Ovary (tissue), 9 donors: ENCODE measurements around the gene VAC14. TPM values are rescaled to one million over a fixed set of nuclear protein-coding genes. Genes with fewer than 3 reads are reported as not detected.

Experiments
- DNase-seq, 5 donors: peaks; one replicate each; pipeline ENCODE4 v3.0.0-alpha.2; 2019 to 2020
- H3K27ac ChIP-seq, 2 donors: fragments of 200-600 bp; one replicate each; pipeline versions ENCODE4 v1.5.1 to v1.8.0; 2019 to 2022
- H3K27me3 ChIP-seq: fragments of 200-600 bp; one replicate; pipeline ENCODE4 v1.8.0; 2022
- H3K36me3 ChIP-seq: fragments of 200-600 bp; sonication (generic); one replicate; pipeline ENCODE4 v1.5.1; 2019
- H3K4me1 ChIP-seq: one replicate; pipeline ENCODE4 v1.8.1; 2013; ENCODE audit warnings: mild to moderate bottlenecking, moderate library complexity; ENCODE audit not compliant: insufficient read depth
- H3K4me3 ChIP-seq: fragments of 200-600 bp; sonication (generic); one replicate; pipeline ENCODE4 v1.5.1; 2017
- H3K9me3 ChIP-seq, 2 donors: fragments of 200-600 bp in 1 of 2; sonication (generic) in 1 of 2; one replicate each; pipeline versions ENCODE4 v1.5.1 to v1.8.1; 2013 to 2019; ENCODE audit warnings: mild to moderate bottlenecking in 1 of 2, moderate library complexity in 1 of 2
- CTCF ChIP-seq, 3 donors: fragments of 450-650 bp in 2 of 3; fragments of 200-600 bp in 1 of 3; IDR thresholded peaks; one replicate each; pipeline versions ENCODE4 v1.5.1 to v1.8.0; 2016 to 2022; ENCODE audit warnings: antibody characterized with exemption in 3 of 3, mild to moderate bottlenecking in 1 of 3
- EP300 ChIP-seq: sonication (generic); formaldehyde crosslinking; IDR thresholded peaks from one replicate; pipeline ENCODE4 v1.6.1; 2017; ENCODE audit warnings: antibody characterized with exemption
- POLR2A ChIP-seq: fragments of 450-650 bp; IDR thresholded peaks from one replicate; pipeline ENCODE4 v1.6.1; 2017; ENCODE audit warnings: antibody characterized with exemption, mild to moderate bottlenecking, moderate library complexity
- WGBS, 3 donors: extraction: QIAGEN DNeasy Blood & Tissue Kit in 1 of 3; methylation state at CpG; one replicate each; pipeline versions ENCODE4 v1.1.5 to v1.1.7; 2013 to 2017; 5-methylcytosine and 5-hydroxymethylcytosine counted together
- intact Hi-C, 4 donors: fragments of 100-400 bp; cut with DNase I; formaldehyde crosslinking; loops; one replicate each; pipeline versions ENCODE4 v1.11.0 to v1.15.1; 2022 to 2023
- polyA plus RNA-seq, 2 donors: library from polyadenylated mRNA; stranded (reverse); fragments of 200-250 nt in 1 of 2; fragments of 350-450 nt in 1 of 2; fragmentation: Illumina TruSeq in 1 of 2; extraction: RNeasy Lipid Tissue Mini Kit (QIAGEN cat#74804) in 1 of 2; gene quantifications; one replicate each; pipeline ENCODE4 v1.2.3, GENCODE V29; 2013 to 2014
- total RNA-seq, 7 donors: library from RNA; depleted of rRNA in 2 of 7; stranded (reverse); fragments of >200 nt in 2 of 7; fragmentation: NEBNext Ultra II Directional in 3 of 7; extraction: Animal tissue kit (Norgen Biotek cat#: 25700) in 3 of 7; gene quantifications; one replicate each; pipeline versions ENCODE4 v1.1.0 to v1.2.4, GENCODE V29; 2016 to 2023
- donor health status: DM: no; HTN: no; CAD: no; lungs with moderate emphysema.
- donor health status: DM: no; HTN: no; CAD: no.
- donor health status: Bipolar disorder and iron deficiency.
- donor health status: DM: yes; HTN: yes; CAD: no.
- donor health status: DM: no; HTN: no; CAD: no.
- donor health status: DM: yes; HTN: yes; CAD: no.

VAC14 gene
- total and polyA plus RNA-seq, 9 donors, result 9.9 to 32.4 (median 21.1) TPM

GRCh38 chr16:70649300-70649699 is 151.7 kb downstream of the VAC14 start:
- Histone ChIP-seq H3K4me3 (no peak overlapping the region), H3K27me3 (no peaks in the 10 kb centered on the region), H3K9me3 (no peaks in the 10 kb centered on the region), H3K36me3 (no peaks in the 10 kb centered on the region), H3K27ac (no peak overlapping the region), H3K4me1 (peaks cover 9% of the 10 kb centered on the region)
- no peak for DNase-seq
- 88 to 93% (median 91%) methylated on average over 7 of the region's 7 CpGs for WGBS, 3 donors
- no peak for TF ChIP-seq EP300
- TF ChIP-seq CTCF (IDR thresholded peaks at IDR 0.05), result no peak
- TF ChIP-seq POLR2A, result no peak
- intact Hi-C loops, result loop anchor here in 1 of 4 donors (10.0 kb wide), 1 partner anchor 304 kb away; the partner anchor contains the start of gene DDX19A

- intact Hi-C loops, result loop anchor here in 1 of 4 donors (10.0 kb wide), 1 partner anchor 304 kb away; the partner anchor contains the start of gene DDX19A
- no peak overlapping the region for H3K4me3 ChIP-seq
- no peaks in the 10 kb centered on the region for H3K36me3 ChIP-seq
- no peaks in the 10 kb centered on the region for H3K27me3 ChIP-seq
- H3K4me1 ChIP-seq, result peaks cover 9% of the 10 kb centered on the region
- H3K9me3 ChIP-seq, result no peaks in the 10 kb centered on the region
- DNase-seq, result no peak
- TF ChIP-seq EP300 (no peak), POLR2A (no peak), CTCF (IDR thresholded peaks at IDR 0.05) (no peak)
- 85 to 92% (median 90%) methylated on average over 6 of the region's 6 CpGs for WGBS, 3 donors
- H3K27ac ChIP-seq, result no peak overlapping the region
Observed at GRCh38 chr16:70648606-70649005, 152.4 kb downstream of the VAC14 start.

- TF ChIP-seq CTCF (IDR thresholded peaks at IDR 0.05) (no peak), POLR2A (no peak), EP300 (no peak)
- Histone ChIP-seq H3K27ac (no peak overlapping the region), H3K4me3 (no peak overlapping the region), H3K9me3 (no peaks in the 10 kb centered on the region), H3K4me1 (peaks cover 9% of the 10 kb centered on the region), H3K27me3 (no peaks in the 10 kb centered on the region), H3K36me3 (no peaks in the 10 kb centered on the region)
- WGBS, 3 donors, result 78 to 80% (median 78%) methylated on average over 15 of the region's 15 CpGs
- DNase-seq, result no peak
- intact Hi-C loops, result loop anchor here in 1 of 4 donors (10.0 kb wide), 1 partner anchor 303 kb away; the partner anchor contains the start of gene DDX19A
Observed at GRCh38 chr16:70647441-70648359, 153.3 kb downstream of the VAC14 start.

GRCh38 chr16:70646260-70647241 is 154.4 kb downstream of the VAC14 start, which contains the start of gene IL34:
TSS of gene IL34 (plus strand) at chr16:70646559. CDS start at chr16:70646948, 389 bp downstream.
- H3K36me3 ChIP-seq, result no peaks in the 10 kb centered on the region
- no peaks in the 10 kb centered on the region for H3K27me3 ChIP-seq
- peaks cover 9% of the 10 kb centered on the region for H3K4me1 ChIP-seq
- H3K27ac ChIP-seq, result no peak within 1 kb of the TSS
- TF ChIP-seq CTCF (IDR thresholded peaks at IDR 0.05), result no peak
- TF ChIP-seq POLR2A, result no peak
- TF ChIP-seq EP300, result no peak
- peak; percentile 24 to 75 (median 61) for DNase-seq
- intact Hi-C loops, result loop anchor here in 1 of 4 donors (10.0 kb wide), 1 partner anchor 302 kb away; the partner anchor contains the start of gene DDX19A
- H3K4me3 ChIP-seq, result no peak within 1 kb of the TSS
- no peaks in the 10 kb centered on the region for H3K9me3 ChIP-seq
- 34 to 64% (median 42%) methylated on average over 37 to 39 of the region's 39 CpGs for WGBS, 3 donors
